ENCODE data around the gene DHDH.

The DHDH gene

DNA sequence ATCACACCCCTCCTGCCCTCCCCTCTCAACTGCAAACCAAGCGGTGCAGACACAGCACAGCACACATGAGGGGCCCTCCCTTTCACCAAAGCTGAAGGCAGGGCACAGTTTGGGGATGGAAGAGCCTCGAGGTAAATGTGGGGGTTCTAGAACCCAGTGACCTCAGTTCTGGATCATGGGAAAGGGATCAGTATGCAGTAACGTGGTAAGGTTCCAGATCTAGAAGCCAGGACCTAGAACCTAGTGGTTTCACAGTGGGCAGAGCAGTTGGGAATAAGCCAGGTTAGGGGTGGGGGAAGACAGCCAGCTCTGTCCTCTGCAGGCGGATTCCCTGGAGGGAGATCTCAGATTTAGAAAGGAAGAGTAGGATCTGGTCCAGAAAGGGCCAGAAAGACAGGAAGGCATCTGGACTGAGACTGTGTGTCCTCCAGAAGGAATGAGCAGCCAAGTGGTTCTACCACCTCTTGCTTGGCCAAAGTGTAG is 34.7 kb downstream of the DHDH start:
- no peak overlapping the region for H3K4me3 ChIP-seq (replicated peaks in 1 of 2; ENCODE audit: low read depth in 2 of 2, low read length in 2 of 2)
- no peak for DNase-seq (ENCODE audit: low read depth in 2 of 2)
- TF ChIP-seq, protein P1, sequence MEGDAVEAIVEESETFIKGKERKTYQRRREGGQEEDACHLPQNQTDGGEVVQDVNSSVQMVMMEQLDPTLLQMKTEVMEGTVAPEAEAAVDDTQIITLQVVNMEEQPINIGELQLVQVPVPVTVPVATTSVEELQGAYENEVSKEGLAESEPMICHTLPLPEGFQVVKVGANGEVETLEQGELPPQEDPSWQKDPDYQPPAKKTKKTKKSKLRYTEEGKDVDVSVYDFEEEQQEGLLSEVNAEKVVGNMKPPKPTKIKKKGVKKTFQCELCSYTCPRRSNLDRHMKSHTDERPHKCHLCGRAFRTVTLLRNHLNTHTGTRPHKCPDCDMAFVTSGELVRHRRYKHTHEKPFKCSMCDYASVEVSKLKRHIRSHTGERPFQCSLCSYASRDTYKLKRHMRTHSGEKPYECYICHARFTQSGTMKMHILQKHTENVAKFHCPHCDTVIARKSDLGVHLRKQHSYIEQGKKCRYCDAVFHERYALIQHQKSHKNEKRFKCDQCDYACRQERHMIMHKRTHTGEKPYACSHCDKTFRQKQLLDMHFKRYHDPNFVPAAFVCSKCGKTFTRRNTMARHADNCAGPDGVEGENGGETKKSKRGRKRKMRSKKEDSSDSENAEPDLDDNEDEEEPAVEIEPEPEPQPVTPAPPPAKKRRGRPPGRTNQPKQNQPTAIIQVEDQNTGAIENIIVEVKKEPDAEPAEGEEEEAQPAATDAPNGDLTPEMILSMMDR (IDR thresholded peaks at IDR 0.05; ENCODE audit: low read depth, low read length), result no peak

DNA sequence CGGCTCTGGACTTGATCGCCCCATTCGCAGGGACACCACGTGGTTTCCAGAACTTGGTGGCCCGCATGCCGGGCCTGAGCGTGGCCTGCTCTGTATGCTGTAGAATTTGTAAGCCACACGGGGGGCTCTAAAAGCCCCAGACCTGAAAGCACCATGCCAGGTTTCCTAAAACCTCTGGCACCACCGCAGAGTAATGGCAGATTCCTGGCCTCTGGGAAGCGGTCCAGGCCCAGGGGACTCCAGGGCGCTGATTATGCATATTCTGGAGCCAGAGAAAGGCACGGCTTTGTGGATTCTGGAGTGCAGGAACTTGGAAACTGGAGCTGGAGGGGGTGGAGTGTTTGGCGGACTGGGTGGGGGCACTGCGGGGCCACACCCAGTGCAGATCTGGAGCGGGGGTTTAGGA is 35.3 kb downstream of the DHDH start:
- no peak overlapping the region for H3K4me3 ChIP-seq (replicated peaks in 1 of 2; ENCODE audit: low read depth in 2 of 2, low read length in 2 of 2)
- TF ChIP-seq, protein P1 (IDR thresholded peaks at IDR 0.05; ENCODE audit: low read depth, low read length), result no peak
- DNase-seq (ENCODE audit: low read depth in 2 of 2), result peak in 1 of 2 donors; percentile 25

DNA sequence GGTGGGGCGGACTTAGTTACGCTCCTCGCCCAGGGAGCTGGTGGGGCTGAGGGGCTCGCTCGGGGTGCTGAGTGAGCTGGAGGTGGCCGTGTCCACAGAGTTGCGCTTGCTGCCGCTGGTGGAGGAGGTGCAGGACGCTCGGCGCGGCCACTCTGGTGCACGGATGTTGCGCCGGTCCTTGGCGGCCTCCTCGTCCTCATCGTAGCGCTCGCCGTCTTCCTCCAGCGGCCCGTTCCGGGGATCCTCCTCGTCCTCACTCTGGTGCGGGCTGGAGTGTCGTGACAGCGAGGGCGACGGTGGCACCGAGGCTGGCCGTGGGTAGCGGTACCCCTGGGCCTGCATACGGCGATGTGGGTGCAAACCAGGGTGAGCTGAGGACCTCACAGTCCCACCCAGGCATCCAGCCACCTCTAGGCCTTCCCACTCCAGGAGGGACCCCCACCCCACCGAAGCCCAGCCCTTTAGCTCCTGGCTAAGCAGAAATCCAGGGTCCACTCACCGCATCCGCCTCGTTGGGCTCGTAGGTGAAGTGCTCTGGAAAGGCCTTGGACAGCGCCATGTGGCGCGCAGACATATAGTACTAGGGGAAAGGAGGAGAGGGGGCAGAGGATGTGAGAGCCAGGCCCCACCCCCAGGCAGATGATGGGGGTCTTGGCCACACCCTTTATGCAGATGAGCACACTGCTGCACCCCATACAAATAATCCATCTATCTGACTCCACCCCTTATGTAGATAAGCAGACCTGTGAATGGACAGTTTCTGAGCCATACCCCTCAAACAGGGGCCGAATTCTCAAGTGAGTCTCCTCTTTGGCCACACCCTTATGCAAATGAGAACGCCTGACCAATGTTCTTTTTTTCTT is 36.0 kb downstream of the DHDH start:
- DNase-seq (ENCODE audit: low read depth in 2 of 2), result peak in 1 of 2 donors; percentile 40
- TF ChIP-seq, protein P1 (IDR thresholded peaks at IDR 0.05; ENCODE audit: low read depth, low read length), result no peak
- no peak overlapping the region for H3K4me3 ChIP-seq (replicated peaks in 1 of 2; ENCODE audit: low read depth in 2 of 2, low read length in 2 of 2)

DNA sequence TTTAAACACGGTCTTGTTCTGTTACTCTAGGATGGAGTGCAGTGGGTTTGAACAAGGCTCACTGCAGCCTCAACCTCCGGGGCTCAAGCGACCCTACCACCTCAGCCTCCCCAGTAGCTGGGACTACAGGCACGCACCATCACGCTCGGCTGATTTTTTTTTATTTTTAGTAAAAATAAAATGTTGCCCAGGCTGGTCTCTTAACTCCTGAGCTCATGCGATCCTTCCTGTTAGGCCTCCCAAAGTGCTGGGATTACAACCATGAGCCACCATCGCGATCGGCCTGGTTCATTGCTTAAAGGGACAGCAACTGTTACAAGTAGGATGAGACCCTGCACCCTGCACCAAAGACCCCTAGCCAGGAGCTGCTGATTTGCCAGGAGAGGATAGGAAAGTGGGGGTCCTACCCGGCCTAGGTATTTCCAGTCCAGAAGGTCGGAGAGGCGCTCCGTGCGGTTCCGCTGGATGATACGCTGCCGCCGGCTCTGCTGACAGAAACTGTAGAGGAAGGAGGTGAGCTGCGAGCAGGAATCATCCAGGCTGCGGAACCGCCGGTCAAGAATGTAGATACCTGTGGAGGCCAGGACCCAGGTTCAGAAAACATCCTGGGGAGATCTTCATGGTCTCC is 36.8 kb downstream of the DHDH start:
- TF ChIP-seq, protein P1 (IDR thresholded peaks at IDR 0.05; ENCODE audit: low read depth, low read length), result no peak
- DNase-seq (ENCODE audit: low read depth in 2 of 2), result no peak
- H3K4me3 ChIP-seq (replicated peaks in 1 of 2; ENCODE audit: low read depth in 2 of 2, low read length in 2 of 2), result no peak overlapping the region

DNA sequence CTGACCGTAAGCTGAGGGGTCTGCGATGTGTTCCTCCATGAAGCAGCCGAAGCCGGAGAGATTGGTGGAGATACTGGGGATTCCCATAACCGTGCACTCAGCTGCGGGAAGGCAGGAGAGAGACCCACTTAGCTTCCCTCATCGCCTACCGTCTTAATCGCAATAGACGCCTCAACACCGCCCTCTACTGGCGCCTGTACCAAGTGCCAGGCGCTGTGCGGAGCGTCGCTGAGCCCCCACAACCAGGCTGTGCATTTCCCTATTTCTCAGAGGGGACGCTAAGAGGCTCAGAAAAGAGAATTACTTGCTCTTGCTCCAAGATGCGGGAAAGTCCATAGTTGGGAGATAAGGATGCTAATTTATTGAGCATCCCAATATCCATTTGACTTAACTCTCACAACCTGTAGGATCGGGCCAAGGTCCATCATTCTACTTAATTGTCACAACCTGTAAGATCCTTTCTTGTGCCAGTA is 37.5 kb downstream of the DHDH start:
- no peak overlapping the region for H3K4me3 ChIP-seq (replicated peaks in 1 of 2; ENCODE audit: low read depth in 2 of 2, low read length in 2 of 2)
- TF ChIP-seq, protein P1 (IDR thresholded peaks at IDR 0.05; ENCODE audit: low read depth, low read length), result peak; percentile 90
- peak; percentile 85 to 87 for DNase-seq (ENCODE audit: low read depth in 2 of 2)

DNA sequence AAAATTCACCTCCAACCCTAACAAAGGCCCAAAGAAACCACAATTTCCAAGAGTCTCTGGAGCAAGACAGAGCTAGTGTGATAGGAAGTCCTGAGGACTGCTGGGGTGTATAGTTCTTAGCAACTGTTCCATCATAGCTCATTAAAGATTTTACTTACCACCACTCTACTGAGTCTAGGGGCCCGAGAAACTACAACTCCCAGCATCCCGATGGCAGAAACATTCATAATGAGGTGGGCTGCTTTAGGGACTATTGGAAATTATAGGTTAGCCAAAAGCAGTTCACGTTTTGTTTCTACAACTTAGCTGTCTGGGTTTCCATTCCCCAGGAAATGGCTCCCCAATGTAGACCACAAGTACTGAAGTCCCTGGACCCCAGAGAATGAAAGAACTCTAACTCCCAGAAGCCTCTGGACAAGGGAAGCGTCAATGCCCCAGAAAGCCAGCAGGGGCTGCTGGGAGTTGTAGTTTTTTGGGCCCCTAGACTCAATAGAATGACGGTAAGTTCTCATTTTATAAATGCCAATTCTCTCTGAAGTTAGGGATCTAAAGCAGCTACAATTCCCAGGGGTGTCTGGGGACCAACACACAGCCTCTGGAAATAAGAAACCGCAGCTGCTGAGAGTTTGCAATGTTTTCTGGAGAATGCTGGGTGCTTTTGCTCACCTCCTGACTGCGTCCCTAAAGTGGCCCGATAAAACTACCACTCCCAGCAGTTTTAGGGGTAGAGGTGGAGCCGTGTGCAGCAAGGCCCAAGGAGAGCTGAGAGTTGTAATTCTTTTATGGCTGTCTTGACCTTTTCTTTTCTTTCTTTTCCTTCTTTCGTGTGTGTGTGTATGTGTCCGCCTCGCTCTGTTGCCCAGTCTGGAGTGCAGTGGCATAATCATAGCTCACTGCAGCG is 42.7 kb downstream of the DHDH start:
- H3K4me3 ChIP-seq (replicated peaks in 1 of 2; ENCODE audit: low read depth in 2 of 2, low read length in 2 of 2), result no peak overlapping the region
- DNase-seq (ENCODE audit: low read depth in 2 of 2), result peak in 1 of 2 donors; percentile 27
- TF ChIP-seq, protein P1 (IDR thresholded peaks at IDR 0.05; ENCODE audit: low read depth, low read length), result peak; percentile 21

Data from cardiac fibroblast (primary cell).